WTC11 (cell line): ENCODE data around the gene NEMP2. TPM values are rescaled to one million over a fixed set of nuclear protein-coding genes. Genes with fewer than 3 reads are reported as not detected.
A peak's percentile ranks its signal among the peaks of the same experiment; 100 is the strongest.

Experiments
- ARID4B ChIP-seq: sonication (generic); formaldehyde crosslinking; IDR thresholded peaks from 2 replicates; pipeline ENCODE4 v1.8.0; 2023; ENCODE audit warnings: missing genetic modification reagents, mild to moderate bottlenecking, borderline replicate concordance
- ATF1 ChIP-seq: sonication (generic); formaldehyde crosslinking; IDR thresholded peaks from 2 replicates; pipeline ENCODE4 v1.8.1; 2023; ENCODE audit warnings: mild to moderate bottlenecking, moderate library complexity, missing genetic modification reagents
- GABPB1 ChIP-seq: sonication (generic); formaldehyde crosslinking; IDR thresholded peaks from 2 replicates; pipeline ENCODE4 v1.8.1; 2023; ENCODE audit warnings: mild to moderate bottlenecking, missing genetic modification reagents
- GTF2I ChIP-seq: fragments of 250-450 bp; sonication (Bioruptor Pico); conservative IDR thresholded peaks from 2 replicates; pipeline ENCODE4 v1.4.0; 2021; ENCODE audit warnings: mild to moderate bottlenecking
- KAT7 ChIP-seq: sonication (generic); formaldehyde crosslinking; IDR thresholded peaks from 2 replicates; pipeline ENCODE4 v1.8.1; 2023; ENCODE audit warnings: missing genetic modification reagents, mild to moderate bottlenecking, borderline replicate concordance
- MYBL2 ChIP-seq: sonication (generic); formaldehyde crosslinking; IDR thresholded peaks from 2 replicates; pipeline ENCODE4 v1.8.1; 2023; ENCODE audit warnings: mild to moderate bottlenecking, moderate library complexity, missing genetic modification reagents
- PREB ChIP-seq: sonication (generic); formaldehyde crosslinking; IDR thresholded peaks from 2 replicates; pipeline ENCODE4 v1.8.1; 2022; ENCODE audit warnings: mild to moderate bottlenecking, missing genetic modification reagents, moderate library complexity, borderline replicate concordance
- SP1 ChIP-seq: sonication (generic); formaldehyde crosslinking; conservative IDR thresholded peaks from 2 replicates; pipeline ENCODE4 v1.8.1; 2022; ENCODE audit warnings: missing genetic modification reagents
- USF1 ChIP-seq: sonication (generic); formaldehyde crosslinking; IDR thresholded peaks from 2 replicates; pipeline ENCODE4 v1.8.0; 2022; ENCODE audit warnings: mild to moderate bottlenecking, missing genetic modification reagents
- ZNF138 ChIP-seq: sonication (generic); formaldehyde crosslinking; conservative IDR thresholded peaks from 2 replicates; pipeline ENCODE4 v1.8.1; 2022; ENCODE audit warnings: mild to moderate bottlenecking, moderate library complexity, missing genetic modification reagents
- ZNF232 ChIP-seq: sonication (generic); formaldehyde crosslinking; IDR thresholded peaks from 2 replicates; pipeline ENCODE4 v1.8.0; 2022; ENCODE audit warnings: mild to moderate bottlenecking, missing genetic modification reagents
- ZNF281 ChIP-seq: sonication (generic); formaldehyde crosslinking; IDR thresholded peaks from 2 replicates; pipeline ENCODE4 v1.8.0; 2023; ENCODE audit warnings: mild to moderate bottlenecking, missing genetic modification reagents
- total RNA-seq: library from RNA; stranded (reverse); gene quantifications from 3 replicates; pipeline ENCODE4 v1.2.3, GENCODE V29; 2021
- TF ChIP-seq, protein P1 (sequence below): sonication (generic); formaldehyde crosslinking; IDR thresholded peaks from 2 replicates; pipeline ENCODE4 v1.8.1; 2023; ENCODE audit warnings: mild to moderate bottlenecking, missing genetic modification reagents
- TF ChIP-seq, protein P2 (sequence below): sonication (generic); formaldehyde crosslinking; conservative IDR thresholded peaks from 2 replicates; pipeline ENCODE4 v1.8.1; 2023; ENCODE audit warnings: mild to moderate bottlenecking, low read depth, missing genetic modification reagents, moderate library complexity
- TF ChIP-seq, protein P3 (sequence below): sonication (generic); formaldehyde crosslinking; IDR thresholded peaks from 2 replicates; pipeline ENCODE4 v1.8.0; 2022; ENCODE audit warnings: mild to moderate bottlenecking, missing genetic modification reagents
- TF ChIP-seq, protein P4 (sequence below): sonication (generic); formaldehyde crosslinking; IDR thresholded peaks from 2 replicates; pipeline ENCODE4 v1.8.1; 2022; ENCODE audit warnings: mild to moderate bottlenecking, moderate library complexity, missing genetic modification reagents
- TF ChIP-seq, protein P5 (sequence below): sonication (generic); formaldehyde crosslinking; IDR thresholded peaks from 2 replicates; pipeline ENCODE4 v1.8.0; 2023; ENCODE audit warnings: missing genetic modification reagents
- TF ChIP-seq, protein P6 (sequence below): sonication (generic); formaldehyde crosslinking; IDR thresholded peaks from 2 replicates; pipeline ENCODE4 v1.8.1; 2023; ENCODE audit warnings: mild to moderate bottlenecking, missing genetic modification reagents, moderate library complexity

NEMP2 gene
- total RNA-seq, 1 experiment from 2014 or later: 7.2 TPM

- 0 out of 2 replicates have a peak, but pooled peaks have one; percentile 64 for TF ChIP-seq ZNF281 (CRISPR knock-in tag)
- TF ChIP-seq KAT7 (CRISPR knock-in tag): peak; percentile 90
- TF ChIP-seq, protein P1, sequence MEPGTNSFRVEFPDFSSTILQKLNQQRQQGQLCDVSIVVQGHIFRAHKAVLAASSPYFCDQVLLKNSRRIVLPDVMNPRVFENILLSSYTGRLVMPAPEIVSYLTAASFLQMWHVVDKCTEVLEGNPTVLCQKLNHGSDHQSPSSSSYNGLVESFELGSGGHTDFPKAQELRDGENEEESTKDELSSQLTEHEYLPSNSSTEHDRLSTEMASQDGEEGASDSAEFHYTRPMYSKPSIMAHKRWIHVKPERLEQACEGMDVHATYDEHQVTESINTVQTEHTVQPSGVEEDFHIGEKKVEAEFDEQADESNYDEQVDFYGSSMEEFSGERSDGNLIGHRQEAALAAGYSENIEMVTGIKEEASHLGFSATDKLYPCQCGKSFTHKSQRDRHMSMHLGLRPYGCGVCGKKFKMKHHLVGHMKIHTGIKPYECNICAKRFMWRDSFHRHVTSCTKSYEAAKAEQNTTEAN: peak; percentile 76; the same call in 1 of the 2 replicates
- TF ChIP-seq, protein P2, sequence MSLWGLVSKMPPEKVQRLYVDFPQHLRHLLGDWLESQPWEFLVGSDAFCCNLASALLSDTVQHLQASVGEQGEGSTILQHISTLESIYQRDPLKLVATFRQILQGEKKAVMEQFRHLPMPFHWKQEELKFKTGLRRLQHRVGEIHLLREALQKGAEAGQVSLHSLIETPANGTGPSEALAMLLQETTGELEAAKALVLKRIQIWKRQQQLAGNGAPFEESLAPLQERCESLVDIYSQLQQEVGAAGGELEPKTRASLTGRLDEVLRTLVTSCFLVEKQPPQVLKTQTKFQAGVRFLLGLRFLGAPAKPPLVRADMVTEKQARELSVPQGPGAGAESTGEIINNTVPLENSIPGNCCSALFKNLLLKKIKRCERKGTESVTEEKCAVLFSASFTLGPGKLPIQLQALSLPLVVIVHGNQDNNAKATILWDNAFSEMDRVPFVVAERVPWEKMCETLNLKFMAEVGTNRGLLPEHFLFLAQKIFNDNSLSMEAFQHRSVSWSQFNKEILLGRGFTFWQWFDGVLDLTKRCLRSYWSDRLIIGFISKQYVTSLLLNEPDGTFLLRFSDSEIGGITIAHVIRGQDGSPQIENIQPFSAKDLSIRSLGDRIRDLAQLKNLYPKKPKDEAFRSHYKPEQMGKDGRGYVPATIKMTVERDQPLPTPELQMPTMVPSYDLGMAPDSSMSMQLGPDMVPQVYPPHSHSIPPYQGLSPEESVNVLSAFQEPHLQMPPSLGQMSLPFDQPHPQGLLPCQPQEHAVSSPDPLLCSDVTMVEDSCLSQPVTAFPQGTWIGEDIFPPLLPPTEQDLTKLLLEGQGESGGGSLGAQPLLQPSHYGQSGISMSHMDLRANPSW (CRISPR knock-in tag): no peak
- peak; percentile 81 for TF ChIP-seq ARID4B (CRISPR knock-in tag)
- peak; percentile 69 for TF ChIP-seq GABPB1 (CRISPR knock-in tag)
- TF ChIP-seq MYBL2: peak; percentile 76
- peak; percentile 96 for TF ChIP-seq ZNF232 (CRISPR knock-in tag)
- TF ChIP-seq GTF2I (CRISPR knock-in tag): no peak
- peak; percentile 93 for TF ChIP-seq SP1 (CRISPR knock-in tag)
- TF ChIP-seq, protein P3, sequence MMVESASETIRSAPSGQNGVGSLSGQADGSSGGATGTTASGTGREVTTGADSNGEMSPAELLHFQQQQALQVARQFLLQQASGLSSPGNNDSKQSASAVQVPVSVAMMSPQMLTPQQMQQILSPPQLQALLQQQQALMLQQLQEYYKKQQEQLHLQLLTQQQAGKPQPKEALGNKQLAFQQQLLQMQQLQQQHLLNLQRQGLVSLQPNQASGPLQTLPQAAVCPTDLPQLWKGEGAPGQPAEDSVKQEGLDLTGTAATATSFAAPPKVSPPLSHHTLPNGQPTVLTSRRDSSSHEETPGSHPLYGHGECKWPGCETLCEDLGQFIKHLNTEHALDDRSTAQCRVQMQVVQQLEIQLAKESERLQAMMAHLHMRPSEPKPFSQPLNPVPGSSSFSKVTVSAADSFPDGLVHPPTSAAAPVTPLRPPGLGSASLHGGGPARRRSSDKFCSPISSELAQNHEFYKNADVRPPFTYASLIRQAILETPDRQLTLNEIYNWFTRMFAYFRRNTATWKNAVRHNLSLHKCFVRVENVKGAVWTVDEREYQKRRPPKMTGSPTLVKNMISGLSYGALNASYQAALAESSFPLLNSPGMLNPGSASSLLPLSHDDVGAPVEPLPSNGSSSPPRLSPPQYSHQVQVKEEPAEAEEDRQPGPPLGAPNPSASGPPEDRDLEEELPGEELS (CRISPR knock-in tag): peak; percentile 94
- TF ChIP-seq ATF1: 0 out of 2 replicates have a peak, but pooled peaks have one; percentile 25
- no peak for TF ChIP-seq ZNF138 (CRISPR knock-in tag)
- TF ChIP-seq, protein P4, sequence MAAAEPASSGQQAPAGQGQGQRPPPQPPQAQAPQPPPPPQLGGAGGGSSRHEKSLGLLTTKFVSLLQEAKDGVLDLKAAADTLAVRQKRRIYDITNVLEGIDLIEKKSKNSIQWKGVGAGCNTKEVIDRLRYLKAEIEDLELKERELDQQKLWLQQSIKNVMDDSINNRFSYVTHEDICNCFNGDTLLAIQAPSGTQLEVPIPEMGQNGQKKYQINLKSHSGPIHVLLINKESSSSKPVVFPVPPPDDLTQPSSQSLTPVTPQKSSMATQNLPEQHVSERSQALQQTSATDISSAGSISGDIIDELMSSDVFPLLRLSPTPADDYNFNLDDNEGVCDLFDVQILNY (CRISPR knock-in tag): peak; percentile 99
- TF ChIP-seq, protein P5, sequence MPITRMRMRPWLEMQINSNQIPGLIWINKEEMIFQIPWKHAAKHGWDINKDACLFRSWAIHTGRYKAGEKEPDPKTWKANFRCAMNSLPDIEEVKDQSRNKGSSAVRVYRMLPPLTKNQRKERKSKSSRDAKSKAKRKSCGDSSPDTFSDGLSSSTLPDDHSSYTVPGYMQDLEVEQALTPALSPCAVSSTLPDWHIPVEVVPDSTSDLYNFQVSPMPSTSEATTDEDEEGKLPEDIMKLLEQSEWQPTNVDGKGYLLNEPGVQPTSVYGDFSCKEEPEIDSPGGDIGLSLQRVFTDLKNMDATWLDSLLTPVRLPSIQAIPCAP (CRISPR knock-in tag): peak; percentile 44; the same call in 1 of the 2 replicates
- 0 out of 2 replicates have a peak, but pooled peaks have one; percentile 88 for TF ChIP-seq PREB
- TF ChIP-seq, protein P6, sequence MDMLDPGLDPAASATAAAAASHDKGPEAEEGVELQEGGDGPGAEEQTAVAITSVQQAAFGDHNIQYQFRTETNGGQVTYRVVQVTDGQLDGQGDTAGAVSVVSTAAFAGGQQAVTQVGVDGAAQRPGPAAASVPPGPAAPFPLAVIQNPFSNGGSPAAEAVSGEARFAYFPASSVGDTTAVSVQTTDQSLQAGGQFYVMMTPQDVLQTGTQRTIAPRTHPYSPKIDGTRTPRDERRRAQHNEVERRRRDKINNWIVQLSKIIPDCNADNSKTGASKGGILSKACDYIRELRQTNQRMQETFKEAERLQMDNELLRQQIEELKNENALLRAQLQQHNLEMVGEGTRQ: peak; percentile 34; the same call in 1 of the 2 replicates
- 0 out of 2 replicates have a peak, but pooled peaks have one; percentile 52 for TF ChIP-seq USF1 (CRISPR knock-in tag)
Observed at GRCh38 chr2:190534310-190535120, at the start of gene NEMP2 (continued).
